Measurements from ENCODE around the gene SMTNL1. TPM values are rescaled to one million over a fixed set of nuclear protein-coding genes. Genes with fewer than 3 reads are reported as not detected.

Gene SMTNL1
- total RNA-seq, 2 donors from 2014 or later, result not detected

DNA sequence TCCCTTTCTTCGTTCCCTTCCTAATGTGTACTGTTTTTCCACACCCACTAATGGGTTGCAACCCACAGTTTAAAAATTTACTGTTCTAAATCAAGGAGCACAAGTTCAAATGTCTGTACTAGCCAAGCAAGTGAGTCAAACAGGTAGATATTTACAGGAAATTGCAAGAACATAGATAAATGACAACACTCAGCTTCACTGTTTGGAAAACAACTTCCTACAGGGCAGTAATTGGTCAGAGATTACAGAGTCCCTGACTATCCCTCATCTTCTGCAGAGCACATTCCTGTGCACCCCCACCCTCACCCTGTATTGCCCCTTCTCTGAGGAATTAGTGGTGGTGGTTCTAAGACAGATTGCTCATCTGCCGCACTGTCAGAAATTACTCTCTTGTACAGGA, 62.0 kb downstream of the SMTNL1 start:
- Histone ChIP-seq H3K4me3 (no peak overlapping the region), H3K9me3 (no peaks in the 10 kb centered on the region), H3K27ac (peak overlapping the region in 3 of 4 donors; percentile 80 to 89 (median 83)), H3K4me1 (peaks cover 18% of the 10 kb centered on the region), H3K27me3 (no peaks in the 10 kb centered on the region), H3K36me3 (replicated peaks in 1 of 2; ENCODE audit: insufficient read depth in 1 of 2, low read depth in 2 of 2) (no peaks in the 10 kb centered on the region)
- WGBS, 2 donors, result 28 to 39% methylated on average over 2 of the region's 2 CpGs
- DNase-seq (no peak), ATAC-seq (no peak)
- intact Hi-C loops (cut with DNase I), result no loop called here
- TF ChIP-seq POLR2A (IDR thresholded peaks at IDR 0.05), result no peak
- TF ChIP-seq, protein P1, sequence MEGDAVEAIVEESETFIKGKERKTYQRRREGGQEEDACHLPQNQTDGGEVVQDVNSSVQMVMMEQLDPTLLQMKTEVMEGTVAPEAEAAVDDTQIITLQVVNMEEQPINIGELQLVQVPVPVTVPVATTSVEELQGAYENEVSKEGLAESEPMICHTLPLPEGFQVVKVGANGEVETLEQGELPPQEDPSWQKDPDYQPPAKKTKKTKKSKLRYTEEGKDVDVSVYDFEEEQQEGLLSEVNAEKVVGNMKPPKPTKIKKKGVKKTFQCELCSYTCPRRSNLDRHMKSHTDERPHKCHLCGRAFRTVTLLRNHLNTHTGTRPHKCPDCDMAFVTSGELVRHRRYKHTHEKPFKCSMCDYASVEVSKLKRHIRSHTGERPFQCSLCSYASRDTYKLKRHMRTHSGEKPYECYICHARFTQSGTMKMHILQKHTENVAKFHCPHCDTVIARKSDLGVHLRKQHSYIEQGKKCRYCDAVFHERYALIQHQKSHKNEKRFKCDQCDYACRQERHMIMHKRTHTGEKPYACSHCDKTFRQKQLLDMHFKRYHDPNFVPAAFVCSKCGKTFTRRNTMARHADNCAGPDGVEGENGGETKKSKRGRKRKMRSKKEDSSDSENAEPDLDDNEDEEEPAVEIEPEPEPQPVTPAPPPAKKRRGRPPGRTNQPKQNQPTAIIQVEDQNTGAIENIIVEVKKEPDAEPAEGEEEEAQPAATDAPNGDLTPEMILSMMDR (IDR thresholded peaks at IDR 0.05), result no peak

Small RNA genes within 50 kb of the gene (small RNA-seq; reads per million reads assigned to genes)
- not detected for gene RN7SL605P

Other genes starting within 250 kb of the SMTNL1 start
- gene TNKS1BP1, start 212.6 kb upstream of the SMTNL1 start, total RNA-seq, result 100 to 1,000 TPM in 1 of 2 donors, 10 to 100 TPM in 1; 83.5 to 115 TPM
- 10 to 100 TPM; 44.2 to 51.9 TPM for gene SSRP1, start 201.7 kb upstream of the SMTNL1 start, total RNA-seq
- gene P2RX3, start 199.2 kb upstream of the SMTNL1 start, total RNA-seq, result not detected
- not detected for gene PRG3, start 156.4 kb upstream of the SMTNL1 start, total RNA-seq
- gene PRG2, start 146.9 kb upstream of the SMTNL1 start, total RNA-seq, result not detected
- 10 to 100 TPM; 23.1 to 30.0 TPM for gene SLC43A3, start 110.5 kb upstream of the SMTNL1 start, total RNA-seq
- gene RTN4RL2, start 77.1 kb upstream of the SMTNL1 start, total RNA-seq, result 1 to 10 TPM in 1 of 2 donors, under 1 TPM in 1; 0.99 to 3.4 TPM
- gene SLC43A1, start 21.9 kb upstream of the SMTNL1 start, total RNA-seq, result 100 to 1,000 TPM in 1 of 2 donors, 10 to 100 TPM in 1; 87.7 to 128 TPM
- gene TIMM10, start 6.8 kb upstream of the SMTNL1 start, total RNA-seq, result 10 to 100 TPM in 1 of 2 donors, 1 to 10 TPM in 1; 5.6 to 24.4 TPM
- gene UBE2L6, start 30.1 kb downstream of the SMTNL1 start, total RNA-seq, result 10 to 100 TPM in 1 of 2 donors, 1 to 10 TPM in 1; 7.9 to 17.4 TPM
- 100 to 1,000 TPM; 166 to 216 TPM for gene SERPING1, start 60.1 kb downstream of the SMTNL1 start, total RNA-seq
- gene YPEL4, start 112.3 kb downstream of the SMTNL1 start, total RNA-seq, result under 1 TPM in 1 of 2 donors, not detected in 1; 0.26 TPM
- 1 to 10 TPM; 3.3 to 7.3 TPM for gene CLP1, start 120.2 kb downstream of the SMTNL1 start, total RNA-seq
- 10 to 100 TPM; 17.6 to 48.5 TPM for gene ZDHHC5, start 130.5 kb downstream of the SMTNL1 start, total RNA-seq
- gene MED19, start 174.6 kb downstream of the SMTNL1 start, total RNA-seq, result 10 to 100 TPM; 15.5 to 17.4 TPM
- gene TMX2, start 175.0 kb downstream of the SMTNL1 start, total RNA-seq, result 10 to 100 TPM; 32.9 to 46.8 TPM
- gene SELENOH, start 203.9 kb downstream of the SMTNL1 start, total RNA-seq, result 100 to 1,000 TPM in 1 of 2 donors, 10 to 100 TPM in 1; 86.1 to 157 TPM
- gene BTBD18, start 214.2 kb downstream of the SMTNL1 start, total RNA-seq, result not detected
- gene CTNND1, start 224.2 kb downstream of the SMTNL1 start, total RNA-seq, result 100 to 1,000 TPM; 115 to 178 TPM

Measured in body of pancreas (tissue), 4 donors.